OCI-LY3 (cell line): ENCODE results near the gene MAPKAP1.

Experiments
- CTCF ChIP-seq: fragments of 200-600, 300-600 bp; sonication (generic); IDR thresholded peaks from 2 replicates; pipeline ENCODE4 v1.5.1; 2014; ENCODE audit warnings: antibody characterized with exemption, low read length, low read depth
- EZH2phosphoT487 ChIP-seq: fragments of 200-600 bp; shearing (Covaris generic); IDR thresholded peaks from 2 replicates; pipeline ENCODE4 v1.6.1; 2018; ENCODE audit warnings: antibody characterized with exemption, mixed run types, low read depth

GRCh38 chr9:125433461-125434011 is 273.5 kb downstream of the MAPKAP1 start:
- no peak for TF ChIP-seq CTCF
- no peak for TF ChIP-seq EZH2phosphoT487
